NCI-H128 (cell line): Measurements from ENCODE around the gene ZER1.
"Not testable (repeated sequence)": the region's sequence is repeated elsewhere in the genome, so short reads cannot be mapped to it uniquely, and the experiment has no call there.

Experiments used
- DNase-seq: peaks from one replicate; lab custom pipeline; 2025; ENCODE audit not compliant: unreplicated experiment; lab: John Stamatoyannopoulos, UW

The ZER1 gene

GRCh38 chr9:128788445-128788844 lies 16.7 kb upstream of the ZER1 start:
- DNase-seq = no peak

- no peak for DNase-seq
Measured at GRCh38 chr9:128787659-128788058, 15.9 kb upstream of the ZER1 start.

GRCh38 chr9:128786681-128787601 lies 15.2 kb upstream of the ZER1 start, which contains the start of gene TBC1D13:
Gene TBC1D13 (plus strand): TSS chr9:128787253. CDS start chr9:128787354, 101 bp downstream.
- peak; percentile 68 for DNase-seq

- DNase-seq = no peak
Measured at GRCh38 chr9:128785427-128785826, 13.7 kb upstream of the ZER1 start.

- no peak for DNase-seq
Measured at GRCh38 chr9:128782669-128783068, 10.9 kb upstream of the ZER1 start.

- DNase-seq = no peak
Measured at GRCh38 chr9:128781187-128782070, 9.7 kb upstream of the ZER1 start.

GRCh38 chr9:128780093-128780492 lies 8.4 kb upstream of the ZER1 start:
- not testable (repeated sequence) for DNase-seq

GRCh38 chr9:128774804-128775203 lies 3.1 kb upstream of the ZER1 start:
- DNase-seq = no peak

- DNase-seq = no peak
Measured at GRCh38 chr9:128773049-128773448, 1.3 kb upstream of the ZER1 start.

- DNase-seq = no peak
Measured at GRCh38 chr9:128771094-128771721, 519 bp downstream of the ZER1 start.

- DNase-seq = no peak
Measured at GRCh38 chr9:128770286-128771030, 1.3 kb downstream of the ZER1 start.

GRCh38 chr9:128768606-128769005 lies 3.1 kb downstream of the ZER1 start:
- DNase-seq = no peak

- DNase-seq = no peak
Measured at GRCh38 chr9:128765499-128765898, 6.2 kb downstream of the ZER1 start.

- DNase-seq = no peak
Measured at GRCh38 chr9:128764361-128764760, 7.4 kb downstream of the ZER1 start.

- DNase-seq = no peak
Measured at GRCh38 chr9:128762671-128763449, 8.9 kb downstream of the ZER1 start.

GRCh38 chr9:128757602-128758001 lies 14.1 kb downstream of the ZER1 start:
- no peak for DNase-seq

- no peak for DNase-seq
Measured at GRCh38 chr9:128753627-128754026, 18.1 kb downstream of the ZER1 start.

GRCh38 chr9:128750926-128751595 lies 20.7 kb downstream of the ZER1 start:
- DNase-seq = no peak

- no peak for DNase-seq
Measured at GRCh38 chr9:128747241-128747640, 24.5 kb downstream of the ZER1 start.
